Fibroblast of skin of abdomen (primary cell): ENCODE data around the gene OR2T10.
"Not testable (repeated sequence)": the region's sequence is repeated elsewhere in the genome, so short reads cannot be mapped to it uniquely, and the experiment has no call there.

Source experiments
- DNase-seq: peaks from one replicate; pipeline ENCODE4 v3.0.0-alpha.2; 2013

The OR2T10 gene

GRCh38 chr1:248593226-248593625 is 4.3 kb downstream of the OR2T10 start:
- no peak for DNase-seq

GRCh38 chr1:248592655-248593054 is 4.8 kb downstream of the OR2T10 start:
- DNase-seq, result no peak

GRCh38 chr1:248590055-248590454 is 7.4 kb downstream of the OR2T10 start:
- DNase-seq, result no peak

GRCh38 chr1:248589334-248589733 is 8.2 kb downstream of the OR2T10 start:
- DNase-seq, result no peak

- no peak for DNase-seq
These were observed 12.2 kb downstream of the OR2T10 start for GRCh38 chr1:248585266-248585665.

GRCh38 chr1:248576260-248576980 is 21.1 kb downstream of the OR2T10 start:
- no peak for DNase-seq

GRCh38 chr1:248574657-248575056 is 22.8 kb downstream of the OR2T10 start, which contains the start of gene OR2T34:
Gene OR2T34 (minus strand): TSS chr1:248574757. CDS start chr1:248574757, 0 bp downstream.
- not testable (repeated sequence) for DNase-seq

GRCh38 chr1:248573856-248574255 is 23.6 kb downstream of the OR2T10 start:
- not testable (repeated sequence) for DNase-seq

- not testable (repeated sequence) for DNase-seq
These were observed 25.5 kb downstream of the OR2T10 start for GRCh38 chr1:248572049-248572448.

- DNase-seq, result not testable (repeated sequence)
These were observed 26.7 kb downstream of the OR2T10 start for GRCh38 chr1:248570811-248571210.

GRCh38 chr1:248569049-248569448 is 28.5 kb downstream of the OR2T10 start:
- DNase-seq, result not testable (repeated sequence)

- not testable (repeated sequence) for DNase-seq
These were observed 31.7 kb downstream of the OR2T10 start for GRCh38 chr1:248565530-248566373.

GRCh38 chr1:248562672-248563071 is 34.8 kb downstream of the OR2T10 start, which contains the start of gene OR2T29:
Gene OR2T29 (minus strand): TSS chr1:248562772. CDS start chr1:248559491, 3,281 bp downstream.
- not testable (repeated sequence) for DNase-seq

- DNase-seq, result not testable (repeated sequence)
These were observed 46.5 kb downstream of the OR2T10 start for GRCh38 chr1:248551027-248551426.

GRCh38 chr1:248547383-248547782 is 50.1 kb downstream of the OR2T10 start:
- not testable (repeated sequence) for DNase-seq
